ENCODE data around the gene KIF6.
"Not testable (repeated sequence)": the region's sequence is repeated elsewhere in the genome, so short reads cannot be mapped to it uniquely, and the experiment has no call there.

KIF6 gene

DNA sequence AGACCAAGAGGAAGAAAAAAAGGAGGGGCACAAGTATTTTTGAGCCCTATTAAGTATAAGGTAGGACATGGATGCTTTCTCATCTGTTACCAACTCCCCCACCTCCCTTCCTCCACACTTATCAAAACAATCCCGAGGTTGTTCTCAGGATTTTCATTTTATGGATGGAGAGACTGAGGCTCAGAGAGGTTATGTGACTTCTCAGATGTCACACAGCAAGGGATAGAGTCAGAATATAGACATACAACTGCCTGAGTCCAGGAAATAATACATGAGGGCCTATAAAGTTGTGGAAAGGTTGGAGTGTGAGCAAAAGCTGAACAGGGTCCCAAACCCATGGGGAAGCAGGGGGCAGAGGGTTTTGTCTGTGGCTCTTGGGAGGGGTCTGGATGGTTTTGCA, 430.3 kb downstream of the KIF6 start:
- no peak for DNase-seq (ENCODE audit: low read depth in 1 of 2, low spot score in 1 of 2)

GRCh38 chr6:39294133-39294532, 431.1 kb downstream of the KIF6 start:
- DNase-seq (ENCODE audit: low read depth in 1 of 2, low spot score in 1 of 2): no peak

DNA sequence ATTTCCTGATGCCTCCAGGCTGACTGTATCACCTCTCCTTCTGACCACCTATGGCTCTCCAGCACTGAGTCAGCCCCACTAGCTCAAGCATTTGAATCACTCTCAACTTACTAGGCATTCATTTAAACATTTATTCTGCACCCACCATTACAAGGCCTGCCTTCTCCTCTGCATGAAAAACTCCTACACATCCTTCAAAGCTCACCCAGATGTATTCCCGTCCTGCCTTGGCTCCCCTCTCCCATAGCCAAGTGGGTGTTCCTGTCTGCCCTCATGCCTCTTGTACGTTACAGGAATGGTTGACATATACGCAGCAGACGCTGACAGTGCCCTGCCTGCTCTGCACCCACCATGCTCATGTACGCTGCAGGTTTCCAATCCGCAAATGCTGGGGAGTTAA, 432.6 kb downstream of the KIF6 start:
- no peak for DNase-seq (ENCODE audit: low read depth in 1 of 2, low spot score in 1 of 2)

DNA sequence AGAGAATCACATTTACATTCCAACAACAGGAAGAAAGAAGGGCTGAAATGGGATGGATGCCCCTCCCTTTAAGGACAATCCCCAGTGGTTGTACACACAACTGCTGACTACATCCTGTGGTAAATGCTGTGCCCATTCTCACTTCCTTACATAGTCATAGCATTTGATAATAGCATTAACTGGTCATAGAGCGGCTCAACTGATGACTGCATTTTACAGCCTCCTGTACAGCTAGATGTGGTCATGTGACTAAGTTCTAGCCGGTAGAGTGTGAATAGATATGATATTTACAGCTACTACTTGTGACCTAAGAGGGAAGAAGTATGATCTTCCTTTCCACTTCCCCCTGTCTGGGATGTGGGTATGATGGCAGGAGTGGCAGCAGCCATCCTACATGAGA, 435.7 kb downstream of the KIF6 start:
- no peak for DNase-seq (ENCODE audit: low read depth in 1 of 2, low spot score in 1 of 2)

DNA sequence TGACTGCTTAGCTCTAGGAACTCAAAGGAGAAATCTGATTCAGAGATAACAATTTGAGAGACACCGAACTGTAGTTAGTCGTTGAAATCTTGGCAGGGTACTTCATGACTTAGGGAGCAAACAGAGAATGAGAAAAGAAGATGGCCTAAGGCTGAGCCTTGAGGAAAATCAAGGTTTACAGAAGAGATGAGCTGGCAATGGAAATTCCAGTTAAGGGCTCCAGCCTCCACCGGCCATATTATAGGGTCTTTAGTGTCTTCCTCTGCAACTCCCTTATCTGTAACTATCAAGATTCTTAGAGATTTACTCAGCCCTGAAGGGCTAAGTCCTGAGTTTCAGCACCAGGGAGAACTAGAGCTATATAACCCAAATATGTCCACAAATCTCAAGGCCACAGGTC, 437.6 kb downstream of the KIF6 start:
- no peak for DNase-seq (ENCODE audit: low read depth in 1 of 2, low spot score in 1 of 2)

DNA sequence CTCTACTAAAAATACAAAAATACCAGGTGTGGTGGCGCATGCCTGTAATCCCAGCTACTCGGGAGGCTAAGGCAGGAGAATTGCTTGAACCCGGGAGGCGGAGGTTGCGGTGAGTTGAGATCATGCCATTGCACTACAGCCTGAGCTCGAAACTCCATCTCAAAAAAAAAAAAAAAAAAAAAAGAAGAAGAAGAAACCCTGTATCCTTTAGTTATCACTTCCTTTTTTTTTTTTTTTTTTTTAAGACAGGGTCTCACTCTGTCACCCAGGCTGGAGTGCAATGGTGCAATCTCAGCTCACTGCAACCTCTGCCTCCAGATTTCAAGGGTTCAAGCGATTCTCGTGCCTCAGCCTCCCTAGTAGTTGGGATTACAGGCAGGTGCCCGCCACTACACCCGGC, 438.6 kb downstream of the KIF6 start:
- not testable (repeated sequence) for DNase-seq (ENCODE audit: low read depth in 1 of 2, low spot score in 1 of 2)

DNA sequence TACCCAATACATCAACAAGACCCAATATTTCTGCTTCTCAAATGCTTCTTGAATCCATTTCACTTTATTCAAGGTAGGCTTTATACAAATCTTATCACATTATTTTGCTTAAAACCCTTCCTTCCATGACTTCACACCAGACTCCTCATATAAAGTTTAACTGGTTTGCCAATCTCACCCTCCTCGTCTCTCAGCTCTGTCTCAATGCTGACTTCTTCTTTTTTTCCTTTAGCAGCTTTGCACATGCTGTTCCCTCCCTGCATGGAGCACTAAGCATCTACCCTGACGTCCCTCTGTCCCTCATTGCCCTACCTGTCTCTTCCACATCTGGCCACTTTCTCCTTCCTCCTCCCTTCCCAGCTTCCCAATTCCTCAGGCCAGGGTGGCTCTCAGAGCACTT, 442.4 kb downstream of the KIF6 start:
- DNase-seq (ENCODE audit: low read depth in 1 of 2, low spot score in 1 of 2): no peak

- no peak for DNase-seq (ENCODE audit: low read depth in 1 of 2, low spot score in 1 of 2)
Observed at GRCh38 chr6:39281312-39281980, 443.8 kb downstream of the KIF6 start.

DNA sequence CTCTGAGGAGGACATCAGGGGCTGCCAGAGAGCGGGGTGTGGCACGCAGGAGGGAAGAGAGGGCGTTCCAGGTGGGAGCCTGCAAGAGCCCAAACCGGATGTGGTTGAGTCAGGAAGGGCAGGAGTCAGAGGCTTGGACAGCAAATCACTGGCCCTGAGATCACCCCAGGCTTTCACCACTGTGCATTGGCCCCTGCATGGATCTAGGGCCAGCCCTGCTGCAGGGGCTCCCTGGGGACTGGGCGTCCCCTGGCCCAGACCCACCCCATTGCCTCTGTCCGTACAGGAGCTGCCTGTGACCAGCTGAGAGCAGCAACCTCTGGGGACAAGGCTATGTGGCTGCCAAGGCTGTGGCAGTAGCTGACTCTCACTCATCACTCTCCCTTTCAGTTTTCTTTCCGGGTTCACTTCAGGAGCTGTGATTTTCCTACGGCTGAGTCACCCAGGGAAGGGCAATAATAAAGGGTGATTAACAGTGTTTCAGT, 444.9 kb downstream of the KIF6 start:
- no peak for DNase-seq (ENCODE audit: low read depth in 1 of 2, low spot score in 1 of 2)
